CD4-positive, alpha-beta T cell (primary cell): ENCODE data around the gene LRRC1. TPM values are rescaled to one million over a fixed set of nuclear protein-coding genes. Genes with fewer than 3 reads are reported as not detected.

ENCODE experiments used
- ATAC-seq: fragments of 200-7000 bp; cut with Tn5 transposase; one replicate; pipeline ENCODE4 v1.10.0; 2022; ENCODE audit warnings: mild to moderate bottlenecking; ENCODE audit not compliant: poor library complexity
- CTCF ChIA-PET: fragments of 350-600 bp; sonication (Branson Sonifier 250); formaldehyde crosslinking; loops from one replicate; lab custom pipeline; 2021; ENCODE audit warnings: antibody characterized with exemption, inconsistent platforms; lab: Charles Lee
- POLR2A ChIA-PET: fragments of 350-600 bp; sonication (Branson Sonifier 250); formaldehyde crosslinking; loops from one replicate; lab custom pipeline; 2021; ENCODE audit warnings: antibody characterized with exemption, inconsistent platforms; lab: Charles Lee
- DNase-seq, 14 experiments: peaks; one replicate each; pipeline ENCODE4 v3.0.0-alpha.2; 2013 to 2020; ENCODE audit warnings: mixed read lengths in 2 of 14
- H3K27ac ChIP-seq, 2 donors: one replicate each; pipeline versions ENCODE4 v1.5.1 to v1.7.0; 2013; ENCODE audit warnings: low read length in 2 of 2, low read depth in 1 of 2, mild to moderate bottlenecking in 1 of 2
- H3K27me3 ChIP-seq, 2 experiments: 1 replicate in 1 of 2; 2 replicates in 1 of 2; pipeline versions ENCODE4 v1.6.1 to v1.7.0; 2013; ENCODE audit warnings: low read length in 2 of 2, control low read depth in 1 of 2, mild to moderate bottlenecking in 1 of 2, moderate library complexity in 1 of 2; ENCODE audit not compliant: insufficient read depth in 2 of 2, control insufficient read depth in 1 of 2
- H3K36me3 ChIP-seq: one replicate; pipeline ENCODE4 v1.6.1; 2013; ENCODE audit warnings: low read length, control low read depth; ENCODE audit not compliant: insufficient read depth
- H3K4me1 ChIP-seq: one replicate; pipeline ENCODE4 v1.6.1; 2013; ENCODE audit warnings: low read length, control low read depth; ENCODE audit not compliant: insufficient read depth
- H3K4me3 ChIP-seq: one replicate; pipeline ENCODE4 v1.5.1; 2013; ENCODE audit warnings: mild to moderate bottlenecking, low read length, moderate library complexity
- H3K9me3 ChIP-seq, 2 experiments: 1 replicate in 1 of 2; 2 replicates in 1 of 2; pipeline versions ENCODE4 v1.6.1 to v1.7.0; 2013; ENCODE audit warnings: low read length in 2 of 2, mild to moderate bottlenecking in 2 of 2, control low read depth in 1 of 2, moderate library complexity in 1 of 2; ENCODE audit not compliant: control insufficient read depth in 1 of 2, insufficient read depth in 1 of 2
- H3K27ac Mint-ChIP-seq: one replicate; pipeline ENCODE4 v1.8.0; 2020; ENCODE audit warnings: mixed read lengths
- H3K27me3 Mint-ChIP-seq: one replicate; pipeline ENCODE4 v1.8.0; 2021; ENCODE audit warnings: mixed read lengths
- H3K36me3 Mint-ChIP-seq: one replicate; pipeline ENCODE4 v1.8.0; 2021; ENCODE audit warnings: low read depth, mixed read lengths
- H3K4me1 Mint-ChIP-seq: one replicate; pipeline ENCODE4 v1.8.0; 2021; ENCODE audit warnings: low read depth, mixed read lengths
- H3K4me3 Mint-ChIP-seq: one replicate; pipeline ENCODE4 v1.8.0; 2020; ENCODE audit warnings: mild to moderate bottlenecking, mixed read lengths
- H3K9me3 Mint-ChIP-seq: one replicate; pipeline ENCODE4 v1.8.0; 2020; ENCODE audit warnings: mixed read lengths
- intact Hi-C, 2 experiments: fragments of 100-400 bp; cut with DNase I in 1 of 2; cut with micrococcal nuclease in 1 of 2; formaldehyde crosslinking; loops; one replicate each; pipeline versions ENCODE4 v1.15.1 to v1.9.0; 2023 to 2025; cut with DNase I, micrococcal nuclease
- total RNA-seq, 174 experiments: library from RNA in 2 of 174; stranded (reverse) in 2 of 174; gene quantifications; one replicate each; pipeline ENCODE4 v1.2.3 and lab custom pipeline; 2021 to 2026
- TF ChIP-seq, protein P1 (sequence below): fragments of 200-600 bp; IDR thresholded peaks from one replicate; pipeline ENCODE4 v1.8.0; 2022; ENCODE audit warnings: antibody characterized with exemption, mild to moderate bottlenecking

Gene LRRC1
- total RNA-seq, 2 experiments from 2014 or later: 0.78 to 1.1 TPM

DNA sequence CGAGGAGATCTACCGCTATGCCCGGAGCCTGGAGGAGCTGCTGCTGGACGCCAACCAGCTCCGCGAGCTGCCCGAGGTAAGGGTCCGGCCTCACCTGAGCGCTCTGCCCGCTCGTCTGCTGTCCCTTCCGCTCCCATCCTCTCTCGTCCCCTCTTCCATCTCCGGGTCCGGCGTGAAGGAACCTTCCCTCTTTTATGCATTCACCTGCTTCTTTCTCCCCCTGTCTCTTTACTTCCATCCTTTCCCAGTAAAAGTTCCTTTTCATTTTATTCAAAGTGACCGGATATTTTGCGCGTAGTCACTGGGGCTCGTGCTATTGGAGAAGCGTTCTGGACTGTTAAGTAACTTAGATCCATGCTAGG, 516 bp downstream of the LRRC1 start:
- peak in 2 of 14 experiments; percentile 1 to 4 for DNase-seq

DNA sequence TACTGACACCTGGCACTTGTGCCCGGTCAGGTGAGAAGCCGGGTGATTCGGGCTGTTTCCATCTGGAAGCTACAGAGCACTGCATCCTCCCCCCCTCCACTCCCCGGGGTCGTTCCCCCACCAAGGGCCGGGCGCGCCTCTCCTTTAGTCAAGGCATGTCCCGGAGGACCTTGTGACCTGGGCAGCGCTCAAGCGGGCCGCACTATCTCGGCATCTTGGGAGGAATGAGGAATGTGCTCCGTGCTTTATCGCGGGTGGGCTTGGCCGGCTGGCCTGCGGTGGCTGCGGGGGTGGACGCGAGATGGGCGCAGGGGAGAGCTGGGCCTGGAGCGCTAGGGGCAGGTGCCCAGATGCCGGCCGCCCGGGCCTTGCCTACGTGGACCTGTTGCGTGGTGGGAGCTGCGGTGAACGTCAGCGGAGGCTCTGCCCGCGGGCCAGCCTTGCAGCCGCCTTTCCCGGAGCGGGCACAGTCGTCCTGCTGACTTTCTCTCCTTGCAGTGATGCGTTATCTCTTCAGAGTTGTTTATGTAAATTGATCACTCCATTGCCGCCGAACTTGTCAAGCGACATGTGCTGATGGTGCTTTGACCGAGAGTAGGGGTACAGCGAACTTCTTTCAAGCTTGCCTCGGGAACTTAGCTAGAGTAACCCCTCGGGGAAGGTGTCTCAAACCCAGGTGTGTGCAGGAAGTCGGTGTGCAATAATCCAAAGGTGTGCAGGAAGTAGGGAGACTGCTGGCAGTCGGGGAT, 1.1 kb downstream of the LRRC1 start:
- Mint-ChIP-seq H3K27ac (peak overlapping the region; percentile 72), H3K36me3 (peaks cover 5% of the 10 kb centered on the region), H3K27me3 (peaks cover 9% of the 10 kb centered on the region), H3K9me3 (no peaks in the 10 kb centered on the region), H3K4me3 (peak overlapping the region; percentile 97), H3K4me1 (peaks cover 34% of the 10 kb centered on the region)
- Histone ChIP-seq H3K27me3 (peaks cover 5 to 12% of the 10 kb centered on the region in 2 experiments), H3K36me3 (no peaks in the 10 kb centered on the region), H3K9me3 (no peaks in the 10 kb centered on the region), H3K4me1 (peaks cover 28% of the 10 kb centered on the region), H3K4me3 (peak overlapping the region; percentile 83), H3K27ac (no peak overlapping the region)
- intact Hi-C loops: loop anchor here (10.0 kb wide), 3 partner anchors 251 to 1371 kb away; partner anchors contain the start of genes EFHC1 (in 1 of the 2) and GCLC (in 1 of the 2)
- ChIA-PET POLR2A (interaction anchor here (1.1 to 1.5 kb wide), 2 partner anchors 61 to 248 kb away, joined by 3 to 6 read pairs; no protein-coding TSS in a partner anchor), CTCF (no interaction called here)
- TF ChIP-seq, protein P1, sequence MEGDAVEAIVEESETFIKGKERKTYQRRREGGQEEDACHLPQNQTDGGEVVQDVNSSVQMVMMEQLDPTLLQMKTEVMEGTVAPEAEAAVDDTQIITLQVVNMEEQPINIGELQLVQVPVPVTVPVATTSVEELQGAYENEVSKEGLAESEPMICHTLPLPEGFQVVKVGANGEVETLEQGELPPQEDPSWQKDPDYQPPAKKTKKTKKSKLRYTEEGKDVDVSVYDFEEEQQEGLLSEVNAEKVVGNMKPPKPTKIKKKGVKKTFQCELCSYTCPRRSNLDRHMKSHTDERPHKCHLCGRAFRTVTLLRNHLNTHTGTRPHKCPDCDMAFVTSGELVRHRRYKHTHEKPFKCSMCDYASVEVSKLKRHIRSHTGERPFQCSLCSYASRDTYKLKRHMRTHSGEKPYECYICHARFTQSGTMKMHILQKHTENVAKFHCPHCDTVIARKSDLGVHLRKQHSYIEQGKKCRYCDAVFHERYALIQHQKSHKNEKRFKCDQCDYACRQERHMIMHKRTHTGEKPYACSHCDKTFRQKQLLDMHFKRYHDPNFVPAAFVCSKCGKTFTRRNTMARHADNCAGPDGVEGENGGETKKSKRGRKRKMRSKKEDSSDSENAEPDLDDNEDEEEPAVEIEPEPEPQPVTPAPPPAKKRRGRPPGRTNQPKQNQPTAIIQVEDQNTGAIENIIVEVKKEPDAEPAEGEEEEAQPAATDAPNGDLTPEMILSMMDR: no peak
- ATAC-seq (no peak), DNase-seq (peak in 8 of 14 experiments; percentile 1 to 46 (median 18))

More for the DNA sequence above, 516 bp downstream of the LRRC1 start:
- Histone ChIP-seq H3K27me3 (peaks cover 5 to 13% of the 10 kb centered on the region in 2 experiments), H3K4me1 (peaks cover 28% of the 10 kb centered on the region), H3K27ac (no peak overlapping the region), H3K9me3 (no peaks in the 10 kb centered on the region), H3K36me3 (no peaks in the 10 kb centered on the region), H3K4me3 (peak overlapping the region; percentile 83)
- H3K4me1 Mint-ChIP-seq: peaks cover 34% of the 10 kb centered on the region
- TF ChIP-seq, protein P1: no peak
- ChIA-PET POLR2A (interaction anchor here (0.8 to 1.8 kb wide), 5 partner anchors 21 to 251 kb away, joined by 3 to 6 read pairs (median 4); partner anchors contain the start of gene GCLC), CTCF (no interaction called here)
- no peak for ATAC-seq
- intact Hi-C loops: loop anchor here (10.0 kb wide), 3 partner anchors 251 to 1371 kb away; partner anchors contain the start of genes EFHC1 (in 1 of the 2) and GCLC (in 1 of the 2)
- no peaks in the 10 kb centered on the region for H3K9me3 Mint-ChIP-seq
- peak overlapping the region; percentile 97 for H3K4me3 Mint-ChIP-seq
- H3K27ac Mint-ChIP-seq: peak overlapping the region; percentile 72
- H3K27me3 Mint-ChIP-seq: peaks cover 13% of the 10 kb centered on the region
- peaks cover 5% of the 10 kb centered on the region for H3K36me3 Mint-ChIP-seq

DNA sequence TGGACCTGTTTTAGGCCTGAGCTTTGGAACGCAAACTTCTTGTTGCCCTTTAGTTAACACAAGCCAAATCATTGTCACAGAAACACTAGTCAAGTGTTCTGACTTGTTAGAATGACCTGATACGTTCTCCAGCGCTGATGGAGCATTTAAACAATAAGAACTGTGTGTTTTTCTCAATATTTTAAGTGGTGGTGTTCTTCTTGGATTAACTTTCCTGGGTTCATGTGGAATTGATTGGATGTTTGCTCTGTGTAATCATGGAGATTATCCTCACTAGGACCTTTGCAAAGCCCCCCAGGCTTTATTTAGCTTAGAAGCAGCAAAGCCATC, 1.6 kb downstream of the LRRC1 start:
- Histone ChIP-seq H3K9me3 (no peaks in the 10 kb centered on the region), H3K27ac (no peak overlapping the region), H3K4me1 (peaks cover 28% of the 10 kb centered on the region), H3K27me3 (peaks cover 5 to 6% of the 10 kb centered on the region in 2 experiments), H3K36me3 (no peaks in the 10 kb centered on the region), H3K4me3 (peak overlapping the region; percentile 83)
- ChIA-PET POLR2A (no interaction called here), CTCF (no interaction called here)
- peaks cover 5% of the 10 kb centered on the region for H3K36me3 Mint-ChIP-seq
- intact Hi-C loops: loop anchor here (10.0 kb wide), 3 partner anchors 252 to 1372 kb away; partner anchors contain the start of genes EFHC1 (in 1 of the 2) and GCLC (in 1 of the 2)
- H3K4me1 Mint-ChIP-seq: peaks cover 34% of the 10 kb centered on the region
- DNase-seq (peak in 2 of 14 experiments; percentile 7 to 16), ATAC-seq (no peak)
- H3K27ac Mint-ChIP-seq: peak overlapping the region; percentile 4
- H3K27me3 Mint-ChIP-seq: peaks cover 4% of the 10 kb centered on the region
- no peaks in the 10 kb centered on the region for H3K9me3 Mint-ChIP-seq
- TF ChIP-seq, protein P1: no peak
- H3K4me3 Mint-ChIP-seq: peak overlapping the region; percentile 97
